ENCODE measurements around the gene NMT1. TPM values are rescaled to one million over a fixed set of nuclear protein-coding genes. Genes with fewer than 3 reads are reported as not detected.

Gene NMT1
- total and polyA plus RNA-seq, 2 donors, result 39.3 to 70.7 TPM

DNA sequence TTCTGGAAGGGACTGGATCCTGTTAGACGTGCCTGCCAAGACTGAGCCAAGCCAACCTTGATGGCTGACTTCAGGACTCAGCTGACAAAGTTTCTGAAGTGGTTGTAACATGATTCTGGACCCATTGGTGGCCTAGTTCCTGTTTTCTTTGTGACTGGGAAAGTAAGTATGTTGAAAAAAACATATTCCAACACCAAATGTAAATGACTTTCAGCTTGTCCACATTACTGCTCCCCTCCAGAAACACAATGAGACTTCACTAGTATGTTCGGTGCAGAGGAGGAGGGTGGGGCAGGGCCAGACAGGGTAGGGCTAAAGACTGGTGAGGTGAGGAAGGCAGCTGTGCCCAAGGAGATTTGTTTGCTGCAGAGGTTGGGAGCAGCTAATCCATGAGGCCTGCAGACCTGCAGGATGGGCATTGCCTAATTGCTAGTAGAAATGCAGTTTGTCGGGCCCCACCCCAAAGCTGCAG, 26.4 kb downstream of the NMT1 start:
- H3K4me1 ChIP-seq (ENCODE audit: control insufficient read depth in 2 of 2, insufficient read depth in 2 of 2, low read length in 2 of 2), result peaks cover 0 to 7% of the 10 kb centered on the region in 2 donors
- 88% methylated on average over 3 of the region's 3 CpGs for WGBS
- H3K27me3 ChIP-seq (ENCODE audit: control insufficient read depth in 2 of 2, insufficient read depth in 1 of 2, low read length in 1 of 2), result no peaks in the 10 kb centered on the region
- no peak for DNase-seq (ENCODE audit: low read depth in 6 of 9, low spot score in 9 of 9)
- no peak overlapping the region for H3K27ac ChIP-seq (ENCODE audit: low read depth in 1 of 2, low read length in 1 of 2)
- H3K9me3 ChIP-seq (ENCODE audit: control insufficient read depth in 2 of 2, insufficient read depth in 1 of 2, low read length in 1 of 2), result no peaks in the 10 kb centered on the region
- H3K36me3 ChIP-seq (ENCODE audit: control insufficient read depth in 2 of 2, insufficient read depth in 2 of 2, low read length in 1 of 2), result peaks cover 70 to 87% of the 10 kb centered on the region in 2 donors
- H3K4me3 ChIP-seq (ENCODE audit: low read length in 2 of 2), result no peak overlapping the region

DNA sequence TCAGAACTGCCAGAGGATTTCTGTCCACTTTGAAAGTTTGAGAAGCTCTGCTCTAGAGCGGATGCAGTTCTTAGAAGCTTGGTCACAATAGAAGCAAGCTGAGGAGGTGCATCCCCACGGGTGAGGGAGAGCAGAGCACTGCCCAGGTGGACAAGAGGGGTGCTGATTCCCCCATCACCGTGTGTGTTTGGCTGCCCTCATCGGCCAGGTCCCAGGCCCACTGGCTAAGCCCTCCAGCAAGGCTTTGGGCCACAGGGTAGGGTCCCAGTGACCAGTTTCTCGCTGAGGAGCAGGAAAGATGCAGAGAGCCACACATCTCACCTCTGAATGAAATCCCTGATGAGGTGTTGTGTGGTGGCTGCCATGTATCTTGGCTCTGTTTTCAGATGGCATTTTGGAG, 26.9 kb downstream of the NMT1 start:
- Histone ChIP-seq H3K9me3 (ENCODE audit: control insufficient read depth in 2 of 2, insufficient read depth in 1 of 2, low read length in 1 of 2) (no peaks in the 10 kb centered on the region), H3K4me3 (ENCODE audit: low read length in 2 of 2) (no peak overlapping the region), H3K27ac (ENCODE audit: low read depth in 1 of 2, low read length in 1 of 2) (no peak overlapping the region), H3K36me3 (ENCODE audit: control insufficient read depth in 2 of 2, insufficient read depth in 2 of 2, low read length in 1 of 2) (peaks cover 74 to 89% of the 10 kb centered on the region in 2 donors), H3K27me3 (ENCODE audit: control insufficient read depth in 2 of 2, insufficient read depth in 1 of 2, low read length in 1 of 2) (no peaks in the 10 kb centered on the region), H3K4me1 (ENCODE audit: control insufficient read depth in 2 of 2, insufficient read depth in 2 of 2, low read length in 2 of 2) (peaks cover 0 to 7% of the 10 kb centered on the region in 2 donors)
- no peak for DNase-seq (ENCODE audit: low read depth in 6 of 9, low spot score in 9 of 9)
- WGBS, result 96% methylated on average over 5 of the region's 5 CpGs

DNA sequence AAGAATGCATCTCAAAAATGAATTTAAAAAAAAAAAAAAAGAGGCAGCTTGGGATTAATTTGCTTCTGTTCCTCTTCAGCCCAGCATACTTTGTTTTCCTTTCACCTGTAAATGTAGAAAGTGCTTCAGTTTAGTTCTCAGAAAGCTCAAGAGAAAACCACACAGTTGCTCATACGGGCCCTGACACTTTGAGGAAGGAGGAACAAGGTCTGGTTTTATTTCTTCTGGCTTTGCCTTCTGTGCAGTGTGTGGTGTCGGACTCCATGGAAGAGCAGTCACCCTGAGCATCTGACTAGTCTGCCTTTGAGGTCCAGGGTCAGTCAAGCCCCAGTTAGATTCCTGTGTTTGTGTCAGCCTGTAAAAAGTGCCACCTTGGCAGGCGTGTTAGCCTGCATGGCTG, 27.6 kb downstream of the NMT1 start:
- Histone ChIP-seq H3K4me1 (ENCODE audit: control insufficient read depth in 2 of 2, insufficient read depth in 2 of 2, low read length in 2 of 2) (peaks cover 0 to 7% of the 10 kb centered on the region in 2 donors), H3K4me3 (ENCODE audit: low read length in 2 of 2) (no peak overlapping the region), H3K27me3 (ENCODE audit: control insufficient read depth in 2 of 2, insufficient read depth in 1 of 2, low read length in 1 of 2) (no peaks in the 10 kb centered on the region), H3K27ac (ENCODE audit: low read depth in 1 of 2, low read length in 1 of 2) (no peak overlapping the region), H3K9me3 (ENCODE audit: control insufficient read depth in 2 of 2, insufficient read depth in 1 of 2, low read length in 1 of 2) (no peaks in the 10 kb centered on the region), H3K36me3 (ENCODE audit: control insufficient read depth in 2 of 2, insufficient read depth in 2 of 2, low read length in 1 of 2) (peaks cover 77 to 89% of the 10 kb centered on the region in 2 donors)
- WGBS, result 90% methylated on average over 3 of the region's 3 CpGs
- no peak for DNase-seq (ENCODE audit: low read depth in 6 of 9, low spot score in 9 of 9)

DNA sequence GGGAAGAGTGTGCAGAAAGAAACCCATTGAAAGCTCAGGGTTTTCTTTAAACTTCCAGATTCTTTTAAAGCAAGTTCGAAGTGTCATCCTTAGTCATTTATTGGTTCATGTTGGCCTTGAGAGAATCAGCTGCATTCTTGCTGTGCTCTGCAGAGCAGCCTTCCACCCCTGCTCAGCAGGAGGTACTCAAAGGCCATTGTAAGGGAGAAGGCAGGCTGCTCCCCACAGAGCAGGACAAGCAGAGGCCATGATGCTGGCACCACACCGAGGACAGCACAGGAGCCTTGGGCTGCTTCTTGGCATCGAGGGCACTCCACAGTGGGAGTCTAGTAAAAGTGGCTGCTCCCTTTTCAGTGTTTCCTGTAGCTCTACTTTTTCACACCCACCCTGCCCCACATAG, 29.6 kb downstream of the NMT1 start:
- H3K4me3 ChIP-seq (ENCODE audit: low read length in 2 of 2), result no peak overlapping the region
- H3K27ac ChIP-seq (ENCODE audit: low read depth in 1 of 2, low read length in 1 of 2), result no peak overlapping the region
- 93% methylated on average over 3 of the region's 3 CpGs for WGBS
- DNase-seq (ENCODE audit: low read depth in 6 of 9, low spot score in 9 of 9), result no peak
- H3K36me3 ChIP-seq (ENCODE audit: control insufficient read depth in 2 of 2, insufficient read depth in 2 of 2, low read length in 1 of 2), result peaks cover 84 to 93% of the 10 kb centered on the region in 2 donors
- no peaks in the 10 kb centered on the region for H3K27me3 ChIP-seq (ENCODE audit: control insufficient read depth in 2 of 2, insufficient read depth in 1 of 2, low read length in 1 of 2)
- peaks cover 0 to 7% of the 10 kb centered on the region in 2 donors for H3K4me1 ChIP-seq (ENCODE audit: control insufficient read depth in 2 of 2, insufficient read depth in 2 of 2, low read length in 2 of 2)
- no peaks in the 10 kb centered on the region for H3K9me3 ChIP-seq (ENCODE audit: control insufficient read depth in 2 of 2, insufficient read depth in 1 of 2, low read length in 1 of 2)

DNA sequence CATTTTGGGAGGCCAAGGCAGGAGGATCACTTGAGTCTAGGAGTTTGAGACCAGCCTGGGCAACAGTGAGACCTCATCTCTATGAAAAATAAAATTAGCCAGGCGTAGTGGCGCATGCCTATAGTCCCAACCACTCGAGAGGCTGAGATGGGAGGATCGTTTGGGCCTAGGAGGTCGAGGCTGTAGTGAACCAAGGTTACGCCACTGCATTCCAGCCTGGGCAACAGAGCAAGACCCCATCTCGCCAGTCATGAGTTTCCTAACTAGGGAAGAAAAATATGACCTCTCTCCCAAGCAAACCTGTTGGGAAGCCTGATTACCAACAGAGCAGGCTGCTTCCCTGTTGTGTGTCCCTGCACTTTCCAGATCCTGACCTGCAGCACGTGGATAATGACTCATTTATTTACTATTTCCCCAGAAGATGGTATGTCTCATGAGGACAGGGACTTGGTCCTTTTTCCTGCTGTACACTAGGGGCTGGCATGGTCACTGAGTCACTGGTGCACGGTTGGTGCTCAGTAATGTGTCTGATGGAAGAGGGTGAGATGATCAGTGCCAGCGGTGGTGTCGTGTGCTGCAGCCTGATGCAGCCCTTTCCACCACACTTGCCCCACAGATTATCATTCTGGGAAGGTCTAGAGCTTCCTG, 30.8 kb downstream of the NMT1 start:
- H3K4me1 ChIP-seq (ENCODE audit: control insufficient read depth in 2 of 2, insufficient read depth in 2 of 2, low read length in 2 of 2), result peaks cover 0 to 7% of the 10 kb centered on the region in 2 donors
- 96% methylated on average over 11 of the region's 11 CpGs for WGBS
- no peaks in the 10 kb centered on the region for H3K9me3 ChIP-seq (ENCODE audit: control insufficient read depth in 2 of 2, insufficient read depth in 1 of 2, low read length in 1 of 2)
- H3K27me3 ChIP-seq (ENCODE audit: control insufficient read depth in 2 of 2, insufficient read depth in 1 of 2, low read length in 1 of 2), result no peaks in the 10 kb centered on the region
- H3K4me3 ChIP-seq (ENCODE audit: low read length in 2 of 2), result no peak overlapping the region
- no peak for DNase-seq (ENCODE audit: low read depth in 6 of 9, low spot score in 9 of 9)
- H3K36me3 ChIP-seq (ENCODE audit: control insufficient read depth in 2 of 2, insufficient read depth in 2 of 2, low read length in 1 of 2), result peaks cover 92 to 94% of the 10 kb centered on the region in 2 donors
- H3K27ac ChIP-seq (ENCODE audit: low read depth in 1 of 2, low read length in 1 of 2), result peak overlapping the region in 1 of 2 donors; percentile 18

DNA sequence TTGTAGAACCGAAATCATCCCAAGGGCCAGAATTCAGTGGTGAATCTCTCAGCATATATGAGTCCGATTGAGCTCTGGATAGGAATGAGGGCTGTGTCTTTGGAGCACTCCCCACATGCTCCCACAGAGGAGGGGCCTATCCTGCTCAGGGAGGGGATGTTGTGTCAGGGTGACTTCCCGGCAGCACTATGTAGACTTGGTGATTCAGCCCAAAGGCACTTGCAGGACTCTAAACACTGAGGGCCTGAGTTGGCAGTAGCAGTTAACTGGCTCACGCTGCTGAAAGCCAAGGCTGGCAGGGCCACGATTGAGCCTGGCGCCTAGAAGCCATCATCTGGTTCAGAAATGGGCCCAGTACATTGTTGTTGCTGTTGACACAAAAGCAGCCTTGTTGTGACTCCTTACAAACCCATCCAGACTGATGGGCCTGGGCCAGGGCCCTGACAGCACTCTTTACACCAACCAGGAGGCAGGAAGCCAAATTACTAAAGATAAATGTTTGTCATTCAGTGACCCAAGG, 31.9 kb downstream of the NMT1 start:
- Histone ChIP-seq H3K36me3 (ENCODE audit: control insufficient read depth in 2 of 2, insufficient read depth in 2 of 2, low read length in 1 of 2) (peaks cover 92 to 94% of the 10 kb centered on the region in 2 donors), H3K27ac (ENCODE audit: low read depth in 1 of 2, low read length in 1 of 2) (peak overlapping the region in 1 of 2 donors; percentile 42), H3K9me3 (ENCODE audit: control insufficient read depth in 2 of 2, insufficient read depth in 1 of 2, low read length in 1 of 2) (no peaks in the 10 kb centered on the region), H3K4me1 (ENCODE audit: control insufficient read depth in 2 of 2, insufficient read depth in 2 of 2, low read length in 2 of 2) (peaks cover 0 to 2% of the 10 kb centered on the region in 2 donors), H3K27me3 (ENCODE audit: control insufficient read depth in 2 of 2, insufficient read depth in 1 of 2, low read length in 1 of 2) (no peaks in the 10 kb centered on the region), H3K4me3 (ENCODE audit: low read length in 2 of 2) (no peak overlapping the region)
- DNase-seq (ENCODE audit: low read depth in 6 of 9, low spot score in 9 of 9), result no peak
- 96% methylated on average over 6 of the region's 6 CpGs for WGBS

DNA sequence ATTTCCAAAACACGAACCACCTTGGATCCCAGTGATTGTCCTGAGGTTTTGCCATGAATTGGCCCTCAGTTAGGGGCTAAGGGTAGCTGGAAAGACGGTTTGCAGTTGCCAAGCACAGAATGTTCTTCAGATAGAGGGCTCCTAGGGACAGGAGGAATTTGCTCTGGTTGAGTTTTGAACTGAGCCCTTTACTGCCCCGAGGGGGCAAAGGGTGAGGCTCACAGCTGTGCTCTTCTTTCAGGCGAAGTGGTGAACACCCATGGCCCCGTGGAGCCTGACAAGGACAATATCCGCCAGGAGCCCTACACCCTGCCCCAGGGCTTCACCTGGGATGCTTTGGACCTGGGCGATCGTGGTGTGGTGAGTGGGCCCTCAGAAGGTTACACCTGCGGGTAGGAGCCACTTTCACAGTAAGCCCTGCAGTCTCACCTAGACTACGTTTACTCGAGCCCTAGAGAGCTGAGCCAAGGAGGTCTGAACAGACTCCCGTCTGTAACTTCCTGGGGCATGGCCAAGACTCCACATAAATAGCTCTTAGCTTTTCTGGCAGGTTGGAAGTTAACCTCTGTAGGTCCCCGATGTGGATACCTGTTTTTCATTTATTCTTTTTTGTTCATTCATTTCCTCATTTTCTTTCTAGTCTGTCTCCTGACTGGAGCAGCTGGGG, 32.5 kb downstream of the NMT1 start:
- 91% methylated on average over 13 of the region's 13 CpGs for WGBS
- Histone ChIP-seq H3K4me3 (ENCODE audit: low read length in 2 of 2) (no peak overlapping the region), H3K27me3 (ENCODE audit: control insufficient read depth in 2 of 2, insufficient read depth in 1 of 2, low read length in 1 of 2) (no peaks in the 10 kb centered on the region), H3K9me3 (ENCODE audit: control insufficient read depth in 2 of 2, insufficient read depth in 1 of 2, low read length in 1 of 2) (no peaks in the 10 kb centered on the region), H3K36me3 (ENCODE audit: control insufficient read depth in 2 of 2, insufficient read depth in 2 of 2, low read length in 1 of 2) (peaks cover 92 to 94% of the 10 kb centered on the region in 2 donors), H3K27ac (ENCODE audit: low read depth in 1 of 2, low read length in 1 of 2) (peak overlapping the region in 1 of 2 donors; percentile 32), H3K4me1 (ENCODE audit: control insufficient read depth in 2 of 2, insufficient read depth in 2 of 2, low read length in 2 of 2) (peaks cover 0 to 5% of the 10 kb centered on the region in 2 donors)
- no peak for DNase-seq (ENCODE audit: low read depth in 6 of 9, low spot score in 9 of 9)

DNA sequence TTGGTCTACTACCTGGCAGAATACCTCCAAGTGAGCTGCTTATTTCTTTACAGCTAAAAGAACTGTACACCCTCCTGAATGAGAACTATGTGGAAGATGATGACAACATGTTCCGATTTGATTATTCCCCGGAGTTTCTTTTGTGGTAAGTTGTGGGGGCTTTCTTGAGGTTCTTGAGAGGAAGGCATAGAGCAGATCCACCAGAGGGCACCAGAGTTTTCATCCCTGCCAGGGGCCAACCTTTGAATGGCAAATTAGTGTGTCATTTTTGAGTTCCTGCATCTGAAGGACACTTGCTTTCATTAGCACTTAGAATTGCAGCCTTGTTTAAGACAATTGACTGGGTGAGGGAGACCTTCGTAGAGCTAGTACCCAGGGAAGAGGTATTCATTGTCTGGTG, 35.0 kb downstream of the NMT1 start:
- 88% methylated on average over 3 of the region's 3 CpGs for WGBS
- no peaks in the 10 kb centered on the region for H3K27me3 ChIP-seq (ENCODE audit: control insufficient read depth in 2 of 2, insufficient read depth in 1 of 2, low read length in 1 of 2)
- peaks cover 0 to 10% of the 10 kb centered on the region in 2 donors for H3K4me1 ChIP-seq (ENCODE audit: control insufficient read depth in 2 of 2, insufficient read depth in 2 of 2, low read length in 2 of 2)
- H3K36me3 ChIP-seq (ENCODE audit: control insufficient read depth in 2 of 2, insufficient read depth in 2 of 2, low read length in 1 of 2), result peaks cover 79 to 87% of the 10 kb centered on the region in 2 donors
- no peak overlapping the region for H3K27ac ChIP-seq (ENCODE audit: low read depth in 1 of 2, low read length in 1 of 2)
- peak in 3 of 9 donors; percentile 13 to 39 (median 17) for DNase-seq (ENCODE audit: low read depth in 6 of 9, low spot score in 9 of 9)
- no peaks in the 10 kb centered on the region for H3K9me3 ChIP-seq (ENCODE audit: control insufficient read depth in 2 of 2, insufficient read depth in 1 of 2, low read length in 1 of 2)
- H3K4me3 ChIP-seq (ENCODE audit: low read length in 2 of 2), result no peak overlapping the region

DNA sequence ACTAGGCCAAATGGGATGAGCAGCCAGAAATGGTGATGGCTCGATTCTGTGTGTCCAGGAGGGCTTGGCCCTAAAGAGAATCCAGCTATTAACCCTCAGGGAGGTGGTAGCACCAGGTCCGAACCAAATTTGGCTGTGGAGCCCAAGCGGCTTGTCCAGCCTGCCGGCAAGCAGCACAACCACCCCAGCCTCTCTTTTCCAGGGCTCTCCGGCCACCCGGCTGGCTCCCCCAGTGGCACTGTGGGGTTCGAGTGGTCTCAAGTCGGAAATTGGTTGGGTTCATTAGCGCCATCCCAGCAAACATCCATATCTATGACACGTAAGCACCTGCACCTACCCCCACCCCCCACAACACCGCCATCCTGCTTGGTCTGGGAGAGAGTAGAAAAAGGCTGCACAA, 35.8 kb downstream of the NMT1 start:
- no peaks in the 10 kb centered on the region for H3K9me3 ChIP-seq (ENCODE audit: control insufficient read depth in 2 of 2, insufficient read depth in 1 of 2, low read length in 1 of 2)
- peaks cover 79 to 87% of the 10 kb centered on the region in 2 donors for H3K36me3 ChIP-seq (ENCODE audit: control insufficient read depth in 2 of 2, insufficient read depth in 2 of 2, low read length in 1 of 2)
- no peak overlapping the region for H3K27ac ChIP-seq (ENCODE audit: low read depth in 1 of 2, low read length in 1 of 2)
- DNase-seq (ENCODE audit: low read depth in 6 of 9, low spot score in 9 of 9), result no peak
- no peak overlapping the region for H3K4me3 ChIP-seq (ENCODE audit: low read length in 2 of 2)
- H3K4me1 ChIP-seq (ENCODE audit: control insufficient read depth in 2 of 2, insufficient read depth in 2 of 2, low read length in 2 of 2), result peaks cover 0 to 10% of the 10 kb centered on the region in 2 donors
- WGBS, result 98% methylated on average over 11 of the region's 11 CpGs
- no peaks in the 10 kb centered on the region for H3K27me3 ChIP-seq (ENCODE audit: control insufficient read depth in 2 of 2, insufficient read depth in 1 of 2, low read length in 1 of 2)

Measured in thymus (tissue), 11 donors.